ENCODE data around the gene ARHGAP12.

DNA sequence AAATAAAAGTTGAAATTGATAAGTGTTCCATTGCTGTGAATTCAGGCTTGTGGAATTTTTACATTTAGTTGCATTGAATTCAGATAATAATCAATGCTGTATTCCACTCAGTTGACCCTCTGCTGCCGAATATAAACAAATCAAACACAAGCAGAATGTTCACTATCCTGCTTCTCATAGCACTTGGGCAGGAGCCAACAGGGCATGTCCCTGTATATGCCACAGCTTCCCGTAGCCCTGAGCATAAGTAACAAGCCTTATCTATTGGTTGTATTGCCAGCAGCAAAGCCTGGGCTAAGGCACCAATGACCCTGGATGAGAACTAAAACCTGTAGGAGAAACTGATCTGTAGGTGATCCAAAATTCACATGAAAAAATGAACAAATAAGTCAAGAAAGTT is 145.9 kb downstream of the ARHGAP12 start:
- TF ChIP-seq EZH2 (IDR thresholded peaks at IDR 0.05; ENCODE audit: borderline replicate concordance, low read depth, low read length, severe bottlenecking) (no peak), POLR2A (IDR thresholded peaks at IDR 0.05; ENCODE audit: low read depth, low read length) (no peak)
- TF ChIP-seq, protein P1, sequence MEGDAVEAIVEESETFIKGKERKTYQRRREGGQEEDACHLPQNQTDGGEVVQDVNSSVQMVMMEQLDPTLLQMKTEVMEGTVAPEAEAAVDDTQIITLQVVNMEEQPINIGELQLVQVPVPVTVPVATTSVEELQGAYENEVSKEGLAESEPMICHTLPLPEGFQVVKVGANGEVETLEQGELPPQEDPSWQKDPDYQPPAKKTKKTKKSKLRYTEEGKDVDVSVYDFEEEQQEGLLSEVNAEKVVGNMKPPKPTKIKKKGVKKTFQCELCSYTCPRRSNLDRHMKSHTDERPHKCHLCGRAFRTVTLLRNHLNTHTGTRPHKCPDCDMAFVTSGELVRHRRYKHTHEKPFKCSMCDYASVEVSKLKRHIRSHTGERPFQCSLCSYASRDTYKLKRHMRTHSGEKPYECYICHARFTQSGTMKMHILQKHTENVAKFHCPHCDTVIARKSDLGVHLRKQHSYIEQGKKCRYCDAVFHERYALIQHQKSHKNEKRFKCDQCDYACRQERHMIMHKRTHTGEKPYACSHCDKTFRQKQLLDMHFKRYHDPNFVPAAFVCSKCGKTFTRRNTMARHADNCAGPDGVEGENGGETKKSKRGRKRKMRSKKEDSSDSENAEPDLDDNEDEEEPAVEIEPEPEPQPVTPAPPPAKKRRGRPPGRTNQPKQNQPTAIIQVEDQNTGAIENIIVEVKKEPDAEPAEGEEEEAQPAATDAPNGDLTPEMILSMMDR (IDR thresholded peaks at IDR 0.05; ENCODE audit: extremely low read depth in 1 of 2, insufficient read depth in 1 of 2, low read depth in 1 of 2, low read length in 2 of 2): no peak

All from endothelial cell of umbilical vein (primary cell).